T-helper 1 cell treated with Interleukin-12 subunit alpha and Interleukin-12 subunit beta and Interleukin-4 antibody, amounts not matched to agents 30 μg/mL and 1 μg/mL, for 36 hours (primary cell): ENCODE data around the gene DHCR24.

Source experiments
- H3K27ac Mint-ChIP-seq: one replicate; pipeline ENCODE4 v1.8.0; 2021; ENCODE audit warnings: mild to moderate bottlenecking, mixed read lengths
- H3K27me3 Mint-ChIP-seq: one replicate; pipeline ENCODE4 v1.8.0; 2021; ENCODE audit warnings: low read depth, mixed read lengths
- H3K36me3 Mint-ChIP-seq: one replicate; pipeline ENCODE4 v1.8.0; 2021; ENCODE audit warnings: low read depth, mixed read lengths
- H3K4me1 Mint-ChIP-seq: one replicate; pipeline ENCODE4 v1.8.0; 2021; ENCODE audit warnings: low read depth, mixed read lengths
- H3K4me3 Mint-ChIP-seq: one replicate; pipeline ENCODE4 v1.8.0; 2021; ENCODE audit warnings: mild to moderate bottlenecking, moderate library complexity, mixed read lengths
- H3K9me3 Mint-ChIP-seq: one replicate; pipeline ENCODE4 v1.8.0; 2021; ENCODE audit warnings: mixed read lengths

Gene DHCR24

GRCh38 chr1:54906586-54906985, 19.6 kb upstream of the DHCR24 start:
- no peaks in the 10 kb centered on the region for H3K4me1 Mint-ChIP-seq
- H3K36me3 Mint-ChIP-seq, result no peaks in the 10 kb centered on the region
- H3K9me3 Mint-ChIP-seq, result no peaks in the 10 kb centered on the region
- no peak overlapping the region for H3K4me3 Mint-ChIP-seq
- H3K27me3 Mint-ChIP-seq, result peaks cover 30% of the 10 kb centered on the region
- H3K27ac Mint-ChIP-seq, result no peak overlapping the region

GRCh38 chr1:54904476-54905048, 17.6 kb upstream of the DHCR24 start:
- Mint-ChIP-seq H3K4me3 (no peak overlapping the region), H3K9me3 (no peaks in the 10 kb centered on the region), H3K36me3 (no peaks in the 10 kb centered on the region), H3K4me1 (no peaks in the 10 kb centered on the region), H3K27me3 (peaks cover 43% of the 10 kb centered on the region), H3K27ac (no peak overlapping the region)

- Mint-ChIP-seq H3K4me1 (no peaks in the 10 kb centered on the region), H3K36me3 (no peaks in the 10 kb centered on the region), H3K4me3 (no peak overlapping the region), H3K27ac (no peak overlapping the region), H3K9me3 (no peaks in the 10 kb centered on the region), H3K27me3 (peaks cover 26% of the 10 kb centered on the region)
These were observed 7.3 kb upstream of the DHCR24 start for GRCh38 chr1:54894271-54894670.

- H3K36me3 Mint-ChIP-seq, result no peaks in the 10 kb centered on the region
- no peak overlapping the region for H3K4me3 Mint-ChIP-seq
These were observed 5.6 kb upstream of the DHCR24 start for GRCh38 chr1:54892586-54892985.

GRCh38 chr1:54889132-54889725, 2.2 kb upstream of the DHCR24 start:
- Mint-ChIP-seq H3K9me3 (no peaks in the 10 kb centered on the region), H3K4me1 (peaks cover 31% of the 10 kb centered on the region), H3K27ac (no peak overlapping the region), H3K36me3 (no peaks in the 10 kb centered on the region), H3K27me3 (peaks cover 22% of the 10 kb centered on the region), H3K4me3 (no peak overlapping the region)

More at GRCh38 chr1:54892586-54892985, 5.6 kb upstream of the DHCR24 start:
- Mint-ChIP-seq H3K4me1 (peaks cover 8% of the 10 kb centered on the region), H3K27ac (no peak overlapping the region), H3K27me3 (peaks cover 27% of the 10 kb centered on the region), H3K9me3 (no peaks in the 10 kb centered on the region)

GRCh38 chr1:54888080-54888733, 1.2 kb upstream of the DHCR24 start:
- Mint-ChIP-seq H3K9me3 (no peaks in the 10 kb centered on the region), H3K4me3 (peak overlapping the region; percentile 93), H3K36me3 (peaks cover 6% of the 10 kb centered on the region), H3K4me1 (peaks cover 41% of the 10 kb centered on the region), H3K27me3 (peaks cover 22% of the 10 kb centered on the region), H3K27ac (peak overlapping the region; percentile 34)

- Mint-ChIP-seq H3K4me3 (peak overlapping the region; percentile 93), H3K4me1 (peaks cover 45% of the 10 kb centered on the region), H3K36me3 (peaks cover 10% of the 10 kb centered on the region), H3K27ac (no peak overlapping the region), H3K27me3 (peaks cover 22% of the 10 kb centered on the region), H3K9me3 (no peaks in the 10 kb centered on the region)
These were observed 673 bp upstream of the DHCR24 start for GRCh38 chr1:54887665-54888071.

- H3K9me3 Mint-ChIP-seq, result no peaks in the 10 kb centered on the region
- peaks cover 24% of the 10 kb centered on the region for H3K36me3 Mint-ChIP-seq
- peaks cover 15% of the 10 kb centered on the region for H3K27me3 Mint-ChIP-seq
These were observed 930 bp downstream of the DHCR24 start for GRCh38 chr1:54885807-54886723.

GRCh38 chr1:54885237-54885679, 1.7 kb downstream of the DHCR24 start:
- no peaks in the 10 kb centered on the region for H3K9me3 Mint-ChIP-seq
- peak overlapping the region; percentile 79 for H3K27ac Mint-ChIP-seq

More at GRCh38 chr1:54885807-54886723, 930 bp downstream of the DHCR24 start:
- Mint-ChIP-seq H3K27ac (peak overlapping the region; percentile 87), H3K4me1 (peaks cover 58% of the 10 kb centered on the region), H3K4me3 (peak overlapping the region; percentile 93)

GRCh38 chr1:54884768-54885167, 2.2 kb downstream of the DHCR24 start:
- H3K4me3 Mint-ChIP-seq, result peak overlapping the region; percentile 93
- H3K4me1 Mint-ChIP-seq, result peaks cover 63% of the 10 kb centered on the region
- peaks cover 9% of the 10 kb centered on the region for H3K27me3 Mint-ChIP-seq
- H3K36me3 Mint-ChIP-seq, result peaks cover 30% of the 10 kb centered on the region
- H3K27ac Mint-ChIP-seq, result peak overlapping the region; percentile 20
- no peaks in the 10 kb centered on the region for H3K9me3 Mint-ChIP-seq

More at GRCh38 chr1:54885237-54885679, 1.7 kb downstream of the DHCR24 start:
- H3K4me1 Mint-ChIP-seq, result peaks cover 59% of the 10 kb centered on the region
- peaks cover 14% of the 10 kb centered on the region for H3K27me3 Mint-ChIP-seq
- H3K36me3 Mint-ChIP-seq, result peaks cover 26% of the 10 kb centered on the region
- peak overlapping the region; percentile 93 for H3K4me3 Mint-ChIP-seq

- Mint-ChIP-seq H3K27ac (no peak overlapping the region), H3K4me3 (no peak overlapping the region), H3K27me3 (peaks cover 4% of the 10 kb centered on the region), H3K36me3 (peaks cover 34% of the 10 kb centered on the region), H3K9me3 (no peaks in the 10 kb centered on the region), H3K4me1 (peaks cover 69% of the 10 kb centered on the region)
These were observed 2.8 kb downstream of the DHCR24 start for GRCh38 chr1:54884135-54884586.

GRCh38 chr1:54883349-54884102, 3.5 kb downstream of the DHCR24 start:
- H3K4me1 Mint-ChIP-seq, result peaks cover 71% of the 10 kb centered on the region
- no peaks in the 10 kb centered on the region for H3K9me3 Mint-ChIP-seq
- peak overlapping the region; percentile 39 for H3K27ac Mint-ChIP-seq
- no peaks in the 10 kb centered on the region for H3K27me3 Mint-ChIP-seq
- H3K4me3 Mint-ChIP-seq, result no peak overlapping the region
- peaks cover 36% of the 10 kb centered on the region for H3K36me3 Mint-ChIP-seq

- Mint-ChIP-seq H3K4me3 (no peak overlapping the region), H3K36me3 (peaks cover 39% of the 10 kb centered on the region), H3K9me3 (no peaks in the 10 kb centered on the region)
These were observed 4.5 kb downstream of the DHCR24 start for GRCh38 chr1:54882519-54882918.

More at GRCh38 chr1:54882519-54882918, 4.5 kb downstream of the DHCR24 start:
- Mint-ChIP-seq H3K27me3 (no peaks in the 10 kb centered on the region), H3K4me1 (peaks cover 63% of the 10 kb centered on the region), H3K27ac (peak overlapping the region; percentile 50)
